Sigmoid colon (tissue), 4 donors: ENCODE data around the gene STARD9.

Experiments
- EP300 ChIP-seq, 4 donors: sonication (generic); formaldehyde crosslinking; IDR thresholded peaks; one replicate each; pipeline ENCODE4 v1.6.1; 2017; ENCODE audit warnings: antibody characterized with exemption in 4 of 4
- POLR2A ChIP-seq, 2 donors: fragments of 450-650 bp; IDR thresholded peaks; one replicate each; pipeline ENCODE4 v1.6.1; 2016; ENCODE audit warnings: antibody characterized with exemption in 2 of 2, mild to moderate bottlenecking in 2 of 2, moderate library complexity in 2 of 2
- POLR2AphosphoS5 ChIP-seq, 4 donors: sonication (generic); formaldehyde crosslinking; IDR thresholded peaks; one replicate each; pipeline ENCODE4 v1.6.1; 2017; ENCODE audit warnings: antibody characterized with exemption in 4 of 4
- TF ChIP-seq, protein P1 (sequence below), 4 experiments: fragments of 450-650 bp in 3 of 4; fragments of 200-600 bp in 1 of 4; IDR thresholded peaks; one replicate each; pipeline ENCODE4 v1.5.1; 2016 to 2019; ENCODE audit warnings: antibody characterized with exemption in 4 of 4, mild to moderate bottlenecking in 3 of 4, moderate library complexity in 2 of 4

- TF ChIP-seq, protein P1, sequence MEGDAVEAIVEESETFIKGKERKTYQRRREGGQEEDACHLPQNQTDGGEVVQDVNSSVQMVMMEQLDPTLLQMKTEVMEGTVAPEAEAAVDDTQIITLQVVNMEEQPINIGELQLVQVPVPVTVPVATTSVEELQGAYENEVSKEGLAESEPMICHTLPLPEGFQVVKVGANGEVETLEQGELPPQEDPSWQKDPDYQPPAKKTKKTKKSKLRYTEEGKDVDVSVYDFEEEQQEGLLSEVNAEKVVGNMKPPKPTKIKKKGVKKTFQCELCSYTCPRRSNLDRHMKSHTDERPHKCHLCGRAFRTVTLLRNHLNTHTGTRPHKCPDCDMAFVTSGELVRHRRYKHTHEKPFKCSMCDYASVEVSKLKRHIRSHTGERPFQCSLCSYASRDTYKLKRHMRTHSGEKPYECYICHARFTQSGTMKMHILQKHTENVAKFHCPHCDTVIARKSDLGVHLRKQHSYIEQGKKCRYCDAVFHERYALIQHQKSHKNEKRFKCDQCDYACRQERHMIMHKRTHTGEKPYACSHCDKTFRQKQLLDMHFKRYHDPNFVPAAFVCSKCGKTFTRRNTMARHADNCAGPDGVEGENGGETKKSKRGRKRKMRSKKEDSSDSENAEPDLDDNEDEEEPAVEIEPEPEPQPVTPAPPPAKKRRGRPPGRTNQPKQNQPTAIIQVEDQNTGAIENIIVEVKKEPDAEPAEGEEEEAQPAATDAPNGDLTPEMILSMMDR (IDR thresholded peaks at IDR 0.05) = no peak
- TF ChIP-seq POLR2A (IDR thresholded peaks at IDR 0.05) (no peak), POLR2AphosphoS5 (IDR thresholded peaks at IDR 0.05) (no peak), EP300 (IDR thresholded peaks at IDR 0.05) (no peak)
Observed at GRCh38 chr15:42687740-42688139, 112.3 kb downstream of the STARD9 start.
